HepG2 (cell line): ENCODE results near the gene CMC1. TPM values are rescaled to one million over a fixed set of nuclear protein-coding genes. Genes with fewer than 3 reads are reported as not detected.
A peak's percentile ranks its signal among the peaks of the same experiment; 100 is the strongest.

Experiments used
- ATF7-NPFF ChIP-seq: sonication (generic); formaldehyde crosslinking; IDR thresholded peaks from 2 replicates; pipeline ENCODE4 v1.8.1; 2023; ENCODE audit warnings: mild to moderate bottlenecking, low read depth, missing genetic modification reagents, moderate library complexity
- BRD4 ChIP-seq: sonication (generic); formaldehyde crosslinking; IDR thresholded peaks from 2 replicates; pipeline ENCODE4 v1.4.0; 2020; ENCODE audit warnings: missing genetic modification reagents
- FOSL2 ChIP-seq: sonication (generic); formaldehyde crosslinking; IDR thresholded peaks from 2 replicates; pipeline ENCODE4 v1.4.0; 2020; ENCODE audit warnings: missing genetic modification reagents
- HDAC2 ChIP-seq: sonication (generic); formaldehyde crosslinking; IDR thresholded peaks from 2 replicates; pipeline ENCODE4 v1.4.0; 2020; ENCODE audit warnings: missing genetic modification reagents
- IRF2 ChIP-seq: IDR thresholded peaks from 2 replicates; pipeline ENCODE4 v1.6.1; 2018; ENCODE audit warnings: missing genetic modification reagents, missing compliant biosample characterization
- NFKBIZ ChIP-seq: IDR thresholded peaks from 2 replicates; pipeline ENCODE4 v1.6.1; 2018; ENCODE audit warnings: missing genetic modification reagents, missing compliant biosample characterization
- PCBP2 ChIP-seq: fragments of 200-400 bp; formaldehyde crosslinking; optimal IDR thresholded peaks from 2 replicates; pipeline ENCODE3; 2018; ENCODE audit warnings: low read length, low read depth; ENCODE audit not compliant: poor library complexity, severe bottlenecking
- PHF5A ChIP-seq: IDR thresholded peaks from one replicate; pipeline ENCODE4 v1.6.1; 2018; ENCODE audit warnings: low read depth, missing genetic modification reagents; ENCODE audit not compliant: unreplicated experiment
- TEAD2 ChIP-seq: sonication (generic); formaldehyde crosslinking; IDR thresholded peaks from 2 replicates; pipeline ENCODE4 v1.9.0; 2021; ENCODE audit warnings: missing genetic modification reagents
- THYN1 ChIP-seq: sonication (generic); formaldehyde crosslinking; IDR thresholded peaks from 2 replicates; pipeline ENCODE4 v1.8.1; 2023; ENCODE audit warnings: low read depth, mild to moderate bottlenecking, moderate library complexity, missing genetic modification reagents, borderline replicate concordance
- TMF1 ChIP-seq: sonication (generic); formaldehyde crosslinking; IDR thresholded peaks from 2 replicates; pipeline ENCODE4 v1.8.1; 2022; ENCODE audit warnings: low read depth, missing genetic modification reagents
- ZNF367 ChIP-seq: sonication (generic); formaldehyde crosslinking; IDR thresholded peaks from 2 replicates; pipeline ENCODE4 v1.4.0; 2020; ENCODE audit warnings: missing genetic modification reagents, borderline replicate concordance
- ZNF672 ChIP-seq: sonication (generic); formaldehyde crosslinking; IDR thresholded peaks from 2 replicates; pipeline ENCODE4 v1.8.1; 2022; ENCODE audit warnings: missing genetic modification reagents
- ZNF7 ChIP-seq: IDR thresholded peaks from 2 replicates; pipeline ENCODE4 v1.6.1; 2016; ENCODE audit warnings: missing biosample characterization, missing genetic modification reagents
- ZNF773 ChIP-seq: sonication (generic); formaldehyde crosslinking; IDR thresholded peaks from 2 replicates; pipeline ENCODE4 v1.4.0; 2020; ENCODE audit warnings: missing genetic modification reagents, borderline replicate concordance
- ZSCAN25 ChIP-seq: sonication (generic); formaldehyde crosslinking; IDR thresholded peaks from 2 replicates; pipeline ENCODE4 v1.8.0; 2022; ENCODE audit warnings: mild to moderate bottlenecking, missing genetic modification reagents
- polyA plus RNA-seq, 8 experiments: library from polyadenylated mRNA; depleted of rRNA in 3 of 8; stranded (reverse) in 7 of 8; unstranded in 1 of 8; fragments of >200 nt; fragmentation: Illumina TruSeq in 4 of 8; extraction: Trizol in 4 of 8; gene quantifications; 2 replicates each; pipeline versions ENCODE4 v1.2.1 to v1.2.3, GENCODE V29; 2011 to 2016; ENCODE audit warnings: low read depth in 4 of 8, missing spikeins in 1 of 8, mixed read lengths in 1 of 8; ENCODE audit not compliant: insufficient read depth in 1 of 8
- total RNA-seq, 5 experiments: library from RNA; depleted of rRNA; stranded (reverse); fragments of >200 nt; fragmentation: Illumina TruSeq; extraction: Trizol; gene quantifications; 2 replicates each; pipeline ENCODE4 v1.2.3, GENCODE V29; 2016; ENCODE audit warnings: low read depth in 1 of 5
- TF ChIP-seq, protein P1 (sequence below): sonication (generic); formaldehyde crosslinking; IDR thresholded peaks from 2 replicates; pipeline ENCODE4 v1.4.0; 2020; ENCODE audit warnings: missing genetic modification reagents, borderline replicate concordance
- TF ChIP-seq, protein P2 (sequence below): sonication (generic); formaldehyde crosslinking; IDR thresholded peaks from 2 replicates; pipeline ENCODE4 v1.5.0; 2020; ENCODE audit warnings: missing genetic modification reagents, mild to moderate bottlenecking, borderline replicate concordance
- TF ChIP-seq, protein P3 (sequence below): sonication (generic); formaldehyde crosslinking; IDR thresholded peaks from 2 replicates; pipeline ENCODE4 v1.4.0; 2020; ENCODE audit warnings: missing genetic modification reagents
- TF ChIP-seq, protein P4 (sequence below): sonication (generic); formaldehyde crosslinking; IDR thresholded peaks from 2 replicates; pipeline ENCODE4 v1.4.0; 2020; ENCODE audit warnings: mild to moderate bottlenecking, missing genetic modification reagents

Gene CMC1
- total and polyA plus RNA-seq, 2 of the 13 experiments (the other 11 are each of a cell fraction or from before 2014, with no cell fraction given): 22.1 to 29.5 TPM

DNA sequence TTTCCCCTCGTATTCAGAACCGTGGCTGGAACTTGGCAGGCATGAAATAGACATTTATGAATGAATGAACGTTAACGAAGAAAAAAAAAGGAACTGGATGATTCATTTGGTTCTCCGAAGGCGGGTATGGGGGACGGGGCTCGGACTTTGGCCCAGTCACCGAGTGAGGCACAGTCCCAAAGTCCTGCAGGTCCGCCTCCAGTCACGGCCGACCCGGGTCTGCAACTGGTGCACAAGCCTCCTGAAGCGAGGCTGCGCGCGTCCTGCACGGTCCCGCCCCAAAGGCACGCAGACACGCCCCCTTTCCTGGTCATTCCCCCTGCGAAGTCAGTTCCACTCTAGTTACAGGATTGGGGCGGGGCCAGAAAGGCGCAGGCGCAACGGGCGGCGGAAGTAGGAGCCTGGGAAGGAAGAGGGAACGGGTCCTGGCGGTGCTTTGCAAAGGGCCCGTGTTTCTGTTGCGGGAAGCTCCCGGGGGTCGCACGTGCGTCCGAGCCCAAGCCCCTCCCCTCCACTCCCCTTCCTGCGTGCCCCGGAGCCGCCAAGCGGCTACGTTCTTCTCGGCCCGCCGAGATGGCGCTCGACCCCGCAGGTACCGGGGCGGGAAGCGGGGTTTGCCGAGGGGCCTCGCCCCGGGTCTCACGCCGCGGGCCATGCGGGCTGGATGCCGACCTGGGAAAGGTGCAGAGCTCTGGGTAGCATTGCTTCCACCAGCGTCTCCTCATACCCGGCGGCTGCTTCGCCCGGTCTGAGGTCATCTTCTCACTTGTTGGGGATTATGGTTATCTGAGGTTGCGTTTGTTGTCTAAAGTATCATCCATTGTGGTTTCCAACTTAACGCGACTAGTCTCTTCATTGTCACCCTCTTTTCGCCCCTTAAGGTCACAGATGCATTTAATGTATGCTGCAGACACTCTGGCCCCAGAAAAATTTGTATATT is at the start of gene CMC1 (continued):
- TF ChIP-seq, protein P1, sequence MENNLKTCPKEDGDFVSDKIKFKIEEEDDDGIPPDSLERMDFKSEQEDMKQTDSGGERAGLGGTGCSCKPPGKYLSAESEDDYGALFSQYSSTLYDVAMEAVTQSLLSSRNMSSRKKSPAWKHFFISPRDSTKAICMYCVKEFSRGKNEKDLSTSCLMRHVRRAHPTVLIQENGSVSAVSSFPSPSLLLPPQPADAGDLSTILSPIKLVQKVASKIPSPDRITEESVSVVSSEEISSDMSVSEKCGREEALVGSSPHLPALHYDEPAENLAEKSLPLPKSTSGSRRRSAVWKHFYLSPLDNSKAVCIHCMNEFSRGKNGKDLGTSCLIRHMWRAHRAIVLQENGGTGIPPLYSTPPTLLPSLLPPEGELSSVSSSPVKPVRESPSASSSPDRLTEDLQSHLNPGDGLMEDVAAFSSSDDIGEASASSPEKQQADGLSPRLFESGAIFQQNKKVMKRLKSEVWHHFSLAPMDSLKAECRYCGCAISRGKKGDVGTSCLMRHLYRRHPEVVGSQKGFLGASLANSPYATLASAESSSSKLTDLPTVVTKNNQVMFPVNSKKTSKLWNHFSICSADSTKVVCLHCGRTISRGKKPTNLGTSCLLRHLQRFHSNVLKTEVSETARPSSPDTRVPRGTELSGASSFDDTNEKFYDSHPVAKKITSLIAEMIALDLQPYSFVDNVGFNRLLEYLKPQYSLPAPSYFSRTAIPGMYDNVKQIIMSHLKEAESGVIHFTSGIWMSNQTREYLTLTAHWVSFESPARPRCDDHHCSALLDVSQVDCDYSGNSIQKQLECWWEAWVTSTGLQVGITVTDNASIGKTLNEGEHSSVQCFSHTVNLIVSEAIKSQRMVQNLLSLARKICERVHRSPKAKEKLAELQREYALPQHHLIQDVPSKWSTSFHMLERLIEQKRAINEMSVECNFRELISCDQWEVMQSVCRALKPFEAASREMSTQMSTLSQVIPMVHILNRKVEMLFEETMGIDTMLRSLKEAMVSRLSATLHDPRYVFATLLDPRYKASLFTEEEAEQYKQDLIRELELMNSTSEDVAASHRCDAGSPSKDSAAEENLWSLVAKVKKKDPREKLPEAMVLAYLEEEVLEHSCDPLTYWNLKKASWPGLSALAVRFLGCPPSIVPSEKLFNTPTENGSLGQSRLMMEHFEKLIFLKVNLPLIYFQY (CRISPR knock-in tag): peak; percentile 55; the same call in 1 of the 2 replicates
- TF ChIP-seq IRF2 (CRISPR knock-in tag): peak; percentile 39; the same call in 1 of the 2 replicates
- TF ChIP-seq, protein P2, sequence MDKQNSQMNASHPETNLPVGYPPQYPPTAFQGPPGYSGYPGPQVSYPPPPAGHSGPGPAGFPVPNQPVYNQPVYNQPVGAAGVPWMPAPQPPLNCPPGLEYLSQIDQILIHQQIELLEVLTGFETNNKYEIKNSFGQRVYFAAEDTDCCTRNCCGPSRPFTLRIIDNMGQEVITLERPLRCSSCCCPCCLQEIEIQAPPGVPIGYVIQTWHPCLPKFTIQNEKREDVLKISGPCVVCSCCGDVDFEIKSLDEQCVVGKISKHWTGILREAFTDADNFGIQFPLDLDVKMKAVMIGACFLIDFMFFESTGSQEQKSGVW (CRISPR knock-in tag): no peak
- TF ChIP-seq, protein P3, sequence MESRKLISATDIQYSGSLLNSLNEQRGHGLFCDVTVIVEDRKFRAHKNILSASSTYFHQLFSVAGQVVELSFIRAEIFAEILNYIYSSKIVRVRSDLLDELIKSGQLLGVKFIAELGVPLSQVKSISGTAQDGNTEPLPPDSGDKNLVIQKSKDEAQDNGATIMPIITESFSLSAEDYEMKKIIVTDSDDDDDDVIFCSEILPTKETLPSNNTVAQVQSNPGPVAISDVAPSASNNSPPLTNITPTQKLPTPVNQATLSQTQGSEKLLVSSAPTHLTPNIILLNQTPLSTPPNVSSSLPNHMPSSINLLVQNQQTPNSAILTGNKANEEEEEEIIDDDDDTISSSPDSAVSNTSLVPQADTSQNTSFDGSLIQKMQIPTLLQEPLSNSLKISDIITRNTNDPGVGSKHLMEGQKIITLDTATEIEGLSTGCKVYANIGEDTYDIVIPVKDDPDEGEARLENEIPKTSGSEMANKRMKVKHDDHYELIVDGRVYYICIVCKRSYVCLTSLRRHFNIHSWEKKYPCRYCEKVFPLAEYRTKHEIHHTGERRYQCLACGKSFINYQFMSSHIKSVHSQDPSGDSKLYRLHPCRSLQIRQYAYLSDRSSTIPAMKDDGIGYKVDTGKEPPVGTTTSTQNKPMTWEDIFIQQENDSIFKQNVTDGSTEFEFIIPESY (CRISPR knock-in tag): peak; percentile 16; the same call in 1 of the 2 replicates
- peak; percentile 76 for TF ChIP-seq HDAC2 (CRISPR knock-in tag)
- TF ChIP-seq ZNF672 (CRISPR knock-in tag): no peak
- TF ChIP-seq ZSCAN25 (CRISPR knock-in tag): peak; percentile 56; the same call in 1 of the 2 replicates
- no peak for TF ChIP-seq PHF5A (CRISPR knock-in tag)
- TF ChIP-seq TMF1 (CRISPR knock-in tag): peak; percentile 67; the same call in 1 of the 2 replicates
- peak; percentile 89 for TF ChIP-seq TEAD2 (CRISPR knock-in tag)
- no peak for TF ChIP-seq ZNF7 (CRISPR knock-in tag)
- peak; percentile 19; the same call in 1 of the 2 replicates for TF ChIP-seq NFKBIZ (CRISPR knock-in tag)
- peak; percentile 93 for TF ChIP-seq ATF7-NPFF (CRISPR knock-in tag)
- TF ChIP-seq PCBP2: no peak
- peak; percentile 86 for TF ChIP-seq BRD4 (CRISPR knock-in tag)
- TF ChIP-seq, protein P4, sequence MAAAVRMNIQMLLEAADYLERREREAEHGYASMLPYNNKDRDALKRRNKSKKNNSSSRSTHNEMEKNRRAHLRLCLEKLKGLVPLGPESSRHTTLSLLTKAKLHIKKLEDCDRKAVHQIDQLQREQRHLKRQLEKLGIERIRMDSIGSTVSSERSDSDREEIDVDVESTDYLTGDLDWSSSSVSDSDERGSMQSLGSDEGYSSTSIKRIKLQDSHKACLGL (CRISPR knock-in tag): peak; percentile 95
- TF ChIP-seq FOSL2 (CRISPR knock-in tag): peak; percentile 87
- TF ChIP-seq ZNF773 (CRISPR knock-in tag): peak; percentile 64; the same call in 1 of the 2 replicates
- TF ChIP-seq THYN1: no peak
- no peak; the same call in 1 of the 2 replicates for TF ChIP-seq ZNF367 (CRISPR knock-in tag)
